Posterior cingulate gyrus (tissue), 11 donors: ENCODE results near the gene BCAS4.
"Not testable (repeated sequence)": the region's sequence is repeated elsewhere in the genome, so short reads cannot be mapped to it uniquely, and the experiment has no call there.

ENCODE experiments used
- DNase-seq, 10 donors: peaks; one replicate each; pipeline versions ENCODE4 v3.0.0 to v3.0.0-alpha.2; 2020 to 2021; ENCODE audit warnings: mixed read lengths in 3 of 10
- intact Hi-C: fragments of 100-400 bp; cut with DNase I; formaldehyde crosslinking; loops from one replicate; pipeline ENCODE4 v1.15.1; 2023

The BCAS4 gene

GRCh38 chr20:50794181-50794845 is 548 bp upstream of the BCAS4 start:
- intact Hi-C loops, result loop anchor here (1.0 kb wide), 1 partner anchor 135 kb away; no protein-coding TSS in a partner anchor
- peak in 3 of 10 donors; percentile 12 to 50 (median 36) for DNase-seq

GRCh38 chr20:50797142-50797541 is 2.3 kb downstream of the BCAS4 start:
- intact Hi-C loops, result no loop called here

GRCh38 chr20:50798650-50799049 is 3.8 kb downstream of the BCAS4 start:
- intact Hi-C loops, result no loop called here
- peak in 2 of 10 donors; percentile 16 to 24 for DNase-seq

More at GRCh38 chr20:50797142-50797541, 2.3 kb downstream of the BCAS4 start:
- peak in 1 of 10 donors; percentile 19 for DNase-seq

GRCh38 chr20:50799176-50799889 is 4.5 kb downstream of the BCAS4 start:
- intact Hi-C loops, result no loop called here
- DNase-seq, result peak in 2 of 10 donors; percentile 47 to 69

- peak in 3 of 10 donors; percentile 25 to 56 (median 37) for DNase-seq
- intact Hi-C loops, result no loop called here
Observed at GRCh38 chr20:50799890-50800550, 5.2 kb downstream of the BCAS4 start.

- DNase-seq, result peak in 3 of 10 donors; percentile 35 to 43 (median 41)
- intact Hi-C loops, result not testable (repeated sequence)
Observed at GRCh38 chr20:50800986-50801746, 6.3 kb downstream of the BCAS4 start.

GRCh38 chr20:50801747-50802125 is 6.9 kb downstream of the BCAS4 start:
- intact Hi-C loops, result no loop called here

GRCh38 chr20:50802289-50802688 is 7.4 kb downstream of the BCAS4 start:
- intact Hi-C loops, result no loop called here
- DNase-seq, result peak in 3 of 10 donors; percentile 55 to 74 (median 68)

More at GRCh38 chr20:50801747-50802125, 6.9 kb downstream of the BCAS4 start:
- DNase-seq, result peak in 3 of 10 donors; percentile 23 to 59 (median 57)

- intact Hi-C loops, result no loop called here
Observed at GRCh38 chr20:50804437-50805348, 9.8 kb downstream of the BCAS4 start.

GRCh38 chr20:50805349-50805684 is 10.5 kb downstream of the BCAS4 start:
- DNase-seq, result peak in 1 of 10 donors; percentile 23
- intact Hi-C loops, result no loop called here

More at GRCh38 chr20:50804437-50805348, 9.8 kb downstream of the BCAS4 start:
- DNase-seq, result peak in 1 of 10 donors; percentile 2

GRCh38 chr20:50806126-50806768 is 11.4 kb downstream of the BCAS4 start:
- intact Hi-C loops, result no loop called here
- peak in 1 of 10 donors; percentile 57 for DNase-seq

GRCh38 chr20:50810063-50810462 is 15.2 kb downstream of the BCAS4 start:
- intact Hi-C loops, result no loop called here
- DNase-seq, result peak in 2 of 10 donors; percentile 8 to 27

- intact Hi-C loops, result no loop called here
- DNase-seq, result peak in 3 of 10 donors; percentile 7 to 23 (median 20)
Observed at GRCh38 chr20:50810842-50811241, 16.0 kb downstream of the BCAS4 start.

- intact Hi-C loops, result no loop called here
- peak in 2 of 10 donors; percentile 8 to 12 for DNase-seq
Observed at GRCh38 chr20:50813101-50813643, 18.3 kb downstream of the BCAS4 start.

- peak in 2 of 10 donors; percentile 19 to 39 for DNase-seq
- intact Hi-C loops, result no loop called here
Observed at GRCh38 chr20:50813801-50814200, 18.9 kb downstream of the BCAS4 start.

GRCh38 chr20:50814438-50815161 is 19.7 kb downstream of the BCAS4 start:
- peak in 3 of 10 donors; percentile 8 to 58 (median 12) for DNase-seq
- intact Hi-C loops, result no loop called here

- intact Hi-C loops, result no loop called here
Observed at GRCh38 chr20:50815162-50815989, 20.5 kb downstream of the BCAS4 start.

More at GRCh38 chr20:50815162-50815989, 20.5 kb downstream of the BCAS4 start:
- DNase-seq, result peak in 4 of 10 donors; percentile 6 to 84 (median 63)
